ENCODE data around the gene IFT27.

DNA sequence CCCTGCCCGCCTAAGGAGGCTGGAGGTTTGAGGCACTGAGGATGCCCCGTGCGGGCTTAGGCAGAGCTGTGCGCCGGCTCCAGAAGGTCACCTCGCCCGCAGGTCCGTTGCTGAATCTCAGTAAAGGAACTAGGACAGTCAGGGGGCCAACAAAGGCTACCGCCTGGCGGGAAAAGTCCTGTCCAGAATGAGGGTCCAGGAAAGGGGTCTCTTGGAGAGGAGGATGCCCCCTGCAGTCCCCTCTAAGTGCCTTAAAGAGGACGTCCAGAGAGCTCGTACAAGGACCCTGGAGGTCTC, 40.4 kb upstream of the IFT27 start:
- TF ChIP-seq, protein P1, sequence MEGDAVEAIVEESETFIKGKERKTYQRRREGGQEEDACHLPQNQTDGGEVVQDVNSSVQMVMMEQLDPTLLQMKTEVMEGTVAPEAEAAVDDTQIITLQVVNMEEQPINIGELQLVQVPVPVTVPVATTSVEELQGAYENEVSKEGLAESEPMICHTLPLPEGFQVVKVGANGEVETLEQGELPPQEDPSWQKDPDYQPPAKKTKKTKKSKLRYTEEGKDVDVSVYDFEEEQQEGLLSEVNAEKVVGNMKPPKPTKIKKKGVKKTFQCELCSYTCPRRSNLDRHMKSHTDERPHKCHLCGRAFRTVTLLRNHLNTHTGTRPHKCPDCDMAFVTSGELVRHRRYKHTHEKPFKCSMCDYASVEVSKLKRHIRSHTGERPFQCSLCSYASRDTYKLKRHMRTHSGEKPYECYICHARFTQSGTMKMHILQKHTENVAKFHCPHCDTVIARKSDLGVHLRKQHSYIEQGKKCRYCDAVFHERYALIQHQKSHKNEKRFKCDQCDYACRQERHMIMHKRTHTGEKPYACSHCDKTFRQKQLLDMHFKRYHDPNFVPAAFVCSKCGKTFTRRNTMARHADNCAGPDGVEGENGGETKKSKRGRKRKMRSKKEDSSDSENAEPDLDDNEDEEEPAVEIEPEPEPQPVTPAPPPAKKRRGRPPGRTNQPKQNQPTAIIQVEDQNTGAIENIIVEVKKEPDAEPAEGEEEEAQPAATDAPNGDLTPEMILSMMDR (IDR thresholded peaks at IDR 0.05), result no peak
- TF ChIP-seq ZFX (IDR thresholded peaks at IDR 0.05; ENCODE audit: borderline replicate concordance), result no peak
